IMR-90 (cell line): ENCODE measurements around the gene ERN1.

Experiments
- BHLHE40 ChIP-seq: fragments of 150-350 bp; IDR thresholded peaks from 2 replicates; pipeline ENCODE4 v1.6.1; 2016; ENCODE audit warnings: mild to moderate bottlenecking, low read depth, low read length
- CEBPB ChIP-seq: IDR thresholded peaks from 2 replicates; pipeline ENCODE4 v1.6.1; 2012; ENCODE audit warnings: low read depth, low read length, improper control_type of control experiment
- CHD1 ChIP-seq: IDR thresholded peaks from 2 replicates; pipeline ENCODE4 v1.6.1; 2012; ENCODE audit warnings: low read depth, low read length, improper control_type of control experiment
- FOS ChIP-seq: fragments of 150-350 bp; IDR thresholded peaks from 2 replicates; pipeline ENCODE4 v1.6.1; 2016; ENCODE audit warnings: low read depth, low read length
- MAFK ChIP-seq: IDR thresholded peaks from 2 replicates; pipeline ENCODE4 v1.6.1; 2012; ENCODE audit warnings: low read depth, low read length, improper control_type of control experiment
- MAZ ChIP-seq: IDR thresholded peaks from 2 replicates; pipeline ENCODE4 v1.6.1; 2012; ENCODE audit warnings: low read depth, mild to moderate bottlenecking, low read length, improper control_type of control experiment, moderate library complexity, borderline replicate concordance
- MXI1 ChIP-seq: IDR thresholded peaks from 2 replicates; pipeline ENCODE4 v1.6.1; 2012; ENCODE audit warnings: low read depth, mild to moderate bottlenecking, low read length, moderate library complexity, borderline replicate concordance
- POLR2A ChIP-seq: IDR thresholded peaks from 2 replicates; pipeline ENCODE4 v1.6.1; 2012; ENCODE audit warnings: mild to moderate bottlenecking, low read depth, low read length
- RAD21 ChIP-seq: IDR thresholded peaks from 2 replicates; pipeline ENCODE4 v1.6.1; 2012; ENCODE audit warnings: low read length, improper control_type of control experiment
- RCOR1 ChIP-seq: IDR thresholded peaks from 2 replicates; pipeline ENCODE4 v1.6.1; 2012; ENCODE audit warnings: mild to moderate bottlenecking, low read length, improper control_type of control experiment; ENCODE audit not compliant: insufficient replicate concordance
- RFX5 ChIP-seq: IDR thresholded peaks from 2 replicates; pipeline ENCODE4 v1.8.0; 2012; ENCODE audit warnings: low read depth, mild to moderate bottlenecking, low read length, moderate library complexity
- SMC3 ChIP-seq: fragments of 150-350 bp; IDR thresholded peaks from 2 replicates; pipeline ENCODE4 v1.6.1; 2016; ENCODE audit warnings: low read depth, mild to moderate bottlenecking, antibody characterized with exemption, low read length, moderate library complexity
- TF ChIP-seq, protein P1 (sequence below): conservative IDR thresholded peaks from 2 replicates; pipeline ENCODE4 v1.5.1; 2012; ENCODE audit warnings: mild to moderate bottlenecking, low read depth, low read length, improper control_type of control experiment
- TF ChIP-seq, protein P2 (sequence below): fragments of 150-350 bp; IDR thresholded peaks from 2 replicates; pipeline ENCODE4 v1.6.1; 2017; ENCODE audit warnings: mild to moderate bottlenecking, antibody characterized with exemption, low read length, low read depth

DNA sequence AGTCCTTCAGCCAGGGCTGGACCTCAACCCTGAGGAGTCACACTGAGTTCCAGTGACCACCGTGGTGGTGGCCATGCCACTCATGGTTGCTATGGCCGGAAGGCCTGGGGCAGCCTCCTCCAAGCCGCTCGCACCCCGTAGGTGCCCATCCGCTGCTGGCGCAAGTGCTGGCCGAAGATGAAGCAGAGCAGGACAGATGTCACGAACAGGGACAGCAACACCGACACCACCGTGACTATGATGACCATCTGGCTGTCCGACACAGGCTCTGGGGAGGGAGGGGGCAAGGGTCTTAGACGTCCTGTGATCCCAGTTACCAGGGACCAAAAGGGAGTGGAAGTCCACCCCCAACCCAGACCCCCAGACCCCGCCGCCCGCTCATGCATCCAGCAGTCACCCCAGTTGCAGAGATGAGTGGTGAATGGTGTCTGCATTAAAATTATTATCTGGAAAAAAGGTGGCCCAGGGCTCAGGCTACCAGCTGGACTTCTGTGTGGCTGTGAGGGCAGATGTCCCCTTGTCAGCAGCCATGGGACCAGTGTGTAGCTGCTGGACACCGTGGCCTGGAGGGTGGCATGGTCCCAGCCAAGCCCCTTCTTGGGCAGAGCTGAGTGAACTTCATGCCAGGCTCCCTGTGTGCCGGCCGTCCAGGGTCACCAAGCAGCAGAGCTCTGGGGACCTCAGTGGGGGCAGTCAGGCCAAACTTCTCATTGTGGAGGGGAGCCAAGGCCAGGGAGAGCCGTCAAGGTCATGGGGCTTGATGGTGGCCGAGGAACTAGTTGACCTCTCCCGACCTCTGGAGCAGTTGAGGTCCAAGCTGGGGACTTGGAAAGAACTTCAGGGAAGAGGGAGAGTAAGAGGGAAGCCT is 127.1 kb downstream of the ERN1 start:
- no peak for TF ChIP-seq POLR2A
- TF ChIP-seq, protein P1, sequence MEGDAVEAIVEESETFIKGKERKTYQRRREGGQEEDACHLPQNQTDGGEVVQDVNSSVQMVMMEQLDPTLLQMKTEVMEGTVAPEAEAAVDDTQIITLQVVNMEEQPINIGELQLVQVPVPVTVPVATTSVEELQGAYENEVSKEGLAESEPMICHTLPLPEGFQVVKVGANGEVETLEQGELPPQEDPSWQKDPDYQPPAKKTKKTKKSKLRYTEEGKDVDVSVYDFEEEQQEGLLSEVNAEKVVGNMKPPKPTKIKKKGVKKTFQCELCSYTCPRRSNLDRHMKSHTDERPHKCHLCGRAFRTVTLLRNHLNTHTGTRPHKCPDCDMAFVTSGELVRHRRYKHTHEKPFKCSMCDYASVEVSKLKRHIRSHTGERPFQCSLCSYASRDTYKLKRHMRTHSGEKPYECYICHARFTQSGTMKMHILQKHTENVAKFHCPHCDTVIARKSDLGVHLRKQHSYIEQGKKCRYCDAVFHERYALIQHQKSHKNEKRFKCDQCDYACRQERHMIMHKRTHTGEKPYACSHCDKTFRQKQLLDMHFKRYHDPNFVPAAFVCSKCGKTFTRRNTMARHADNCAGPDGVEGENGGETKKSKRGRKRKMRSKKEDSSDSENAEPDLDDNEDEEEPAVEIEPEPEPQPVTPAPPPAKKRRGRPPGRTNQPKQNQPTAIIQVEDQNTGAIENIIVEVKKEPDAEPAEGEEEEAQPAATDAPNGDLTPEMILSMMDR: no peak
- TF ChIP-seq RAD21: no peak
- TF ChIP-seq CEBPB: no peak
- TF ChIP-seq FOS: no peak
- no peak for TF ChIP-seq CHD1
- TF ChIP-seq MAFK: no peak
- no peak for TF ChIP-seq RFX5
- no peak for TF ChIP-seq MXI1
- TF ChIP-seq BHLHE40: no peak
- no peak for TF ChIP-seq MAZ
- TF ChIP-seq RCOR1: no peak
- TF ChIP-seq SMC3: no peak
- TF ChIP-seq, protein P2, sequence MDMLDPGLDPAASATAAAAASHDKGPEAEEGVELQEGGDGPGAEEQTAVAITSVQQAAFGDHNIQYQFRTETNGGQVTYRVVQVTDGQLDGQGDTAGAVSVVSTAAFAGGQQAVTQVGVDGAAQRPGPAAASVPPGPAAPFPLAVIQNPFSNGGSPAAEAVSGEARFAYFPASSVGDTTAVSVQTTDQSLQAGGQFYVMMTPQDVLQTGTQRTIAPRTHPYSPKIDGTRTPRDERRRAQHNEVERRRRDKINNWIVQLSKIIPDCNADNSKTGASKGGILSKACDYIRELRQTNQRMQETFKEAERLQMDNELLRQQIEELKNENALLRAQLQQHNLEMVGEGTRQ: no peak
